ENCODE data around the gene WNK2.

- TF ChIP-seq, protein P1, sequence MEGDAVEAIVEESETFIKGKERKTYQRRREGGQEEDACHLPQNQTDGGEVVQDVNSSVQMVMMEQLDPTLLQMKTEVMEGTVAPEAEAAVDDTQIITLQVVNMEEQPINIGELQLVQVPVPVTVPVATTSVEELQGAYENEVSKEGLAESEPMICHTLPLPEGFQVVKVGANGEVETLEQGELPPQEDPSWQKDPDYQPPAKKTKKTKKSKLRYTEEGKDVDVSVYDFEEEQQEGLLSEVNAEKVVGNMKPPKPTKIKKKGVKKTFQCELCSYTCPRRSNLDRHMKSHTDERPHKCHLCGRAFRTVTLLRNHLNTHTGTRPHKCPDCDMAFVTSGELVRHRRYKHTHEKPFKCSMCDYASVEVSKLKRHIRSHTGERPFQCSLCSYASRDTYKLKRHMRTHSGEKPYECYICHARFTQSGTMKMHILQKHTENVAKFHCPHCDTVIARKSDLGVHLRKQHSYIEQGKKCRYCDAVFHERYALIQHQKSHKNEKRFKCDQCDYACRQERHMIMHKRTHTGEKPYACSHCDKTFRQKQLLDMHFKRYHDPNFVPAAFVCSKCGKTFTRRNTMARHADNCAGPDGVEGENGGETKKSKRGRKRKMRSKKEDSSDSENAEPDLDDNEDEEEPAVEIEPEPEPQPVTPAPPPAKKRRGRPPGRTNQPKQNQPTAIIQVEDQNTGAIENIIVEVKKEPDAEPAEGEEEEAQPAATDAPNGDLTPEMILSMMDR (IDR thresholded peaks at IDR 0.05) = no peak
- TF ChIP-seq POLR2A (IDR thresholded peaks at IDR 0.05) = no peak
These were observed 60.2 kb downstream of the WNK2 start for GRCh38 chr9:93244101-93244500.

All from adrenal gland (tissue), 5 donors.